Measurements from ENCODE around the gene C1QTNF4. TPM values are rescaled to one million over a fixed set of nuclear protein-coding genes. Genes with fewer than 3 reads are reported as not detected.

C1QTNF4 gene
- total and polyA plus RNA-seq, 2 of the 13 experiments (the other 11 are each of a cell fraction or from before 2014, with no cell fraction given): not detected

- peak; percentile 92 for TF ChIP-seq HOXA3 (CRISPR knock-in tag; IDR thresholded peaks at IDR 0.05)
- TF ChIP-seq ATM (IDR thresholded peaks at IDR 0.05; ENCODE audit: borderline replicate concordance): no peak
- no peak for TF ChIP-seq MAFK (conservative IDR thresholded peaks at IDR 0.05 in 1 of 2, IDR thresholded peaks at IDR 0.05 in 1 of 2; ENCODE audit: low read length in 2 of 2)
- TF ChIP-seq SPEN (CRISPR knock-in tag; IDR thresholded peaks at IDR 0.05; ENCODE audit: low read depth): peak; percentile 73
- TF ChIP-seq SOX5 (CRISPR knock-in tag; IDR thresholded peaks at IDR 0.05; ENCODE audit: borderline replicate concordance): peak; percentile 9; the same call in 1 of the 2 replicates
- 0 out of 2 replicates have a peak, but pooled peaks have one; percentile 47 for TF ChIP-seq ZNF572 (CRISPR knock-in tag; IDR thresholded peaks at IDR 0.05)
- TF ChIP-seq ZNF552 (CRISPR knock-in tag; IDR thresholded peaks at IDR 0.05; ENCODE audit: borderline replicate concordance): no peak
- TF ChIP-seq ZNF333 (CRISPR knock-in tag; IDR thresholded peaks at IDR 0.05; ENCODE audit: borderline replicate concordance): peak; percentile 91; the same call in 1 of the 2 replicates
- no peak for TF ChIP-seq MLXIP (CRISPR knock-in tag; IDR thresholded peaks at IDR 0.05; ENCODE audit: borderline replicate concordance)
- TF ChIP-seq, protein P1, sequence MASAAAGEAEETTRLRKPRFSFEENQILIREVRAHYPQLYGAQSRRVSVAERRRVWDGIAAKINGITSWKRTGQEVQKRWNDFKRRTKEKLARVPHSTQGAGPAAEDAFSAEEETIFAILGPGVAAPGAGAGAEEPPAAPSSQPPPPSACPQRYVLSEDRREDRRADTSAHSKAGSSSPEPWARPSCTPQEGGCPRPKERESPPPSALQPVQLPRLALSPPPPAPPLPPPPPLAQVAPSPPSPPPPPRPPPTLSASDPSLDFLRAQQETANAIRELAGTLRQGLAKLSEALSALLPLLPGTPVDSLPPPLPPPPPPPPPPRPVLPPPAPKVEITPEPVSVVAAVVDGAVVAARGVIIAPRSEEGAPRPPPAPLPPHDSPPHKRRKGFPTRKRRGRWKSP (CRISPR knock-in tag; IDR thresholded peaks at IDR 0.05): no peak; the same call in 1 of the 2 replicates
- TF ChIP-seq MXI1 (IDR thresholded peaks at IDR 0.05; ENCODE audit: borderline replicate concordance, low read depth, low read length): peak; percentile 81; the same call in 1 of the 3 replicates
- TF ChIP-seq, protein P2, sequence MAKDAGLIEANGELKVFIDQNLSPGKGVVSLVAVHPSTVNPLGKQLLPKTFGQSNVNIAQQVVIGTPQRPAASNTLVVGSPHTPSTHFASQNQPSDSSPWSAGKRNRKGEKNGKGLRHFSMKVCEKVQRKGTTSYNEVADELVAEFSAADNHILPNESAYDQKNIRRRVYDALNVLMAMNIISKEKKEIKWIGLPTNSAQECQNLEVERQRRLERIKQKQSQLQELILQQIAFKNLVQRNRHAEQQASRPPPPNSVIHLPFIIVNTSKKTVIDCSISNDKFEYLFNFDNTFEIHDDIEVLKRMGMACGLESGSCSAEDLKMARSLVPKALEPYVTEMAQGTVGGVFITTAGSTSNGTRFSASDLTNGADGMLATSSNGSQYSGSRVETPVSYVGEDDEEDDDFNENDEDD (CRISPR knock-in tag; IDR thresholded peaks at IDR 0.05; ENCODE audit: borderline replicate concordance): peak; percentile 89; the same call in 1 of the 2 replicates
- no peak; the same call in 1 of the 2 replicates for TF ChIP-seq ZNF235 (CRISPR knock-in tag; IDR thresholded peaks at IDR 0.05; ENCODE audit: borderline replicate concordance)
- TF ChIP-seq RELA (CRISPR knock-in tag; IDR thresholded peaks at IDR 0.05): peak; percentile 58; the same call in 1 of the 2 replicates
- peak; percentile 80; the same call in 1 of the 2 replicates for TF ChIP-seq IRF9 (CRISPR knock-in tag; IDR thresholded peaks at IDR 0.05; ENCODE audit: borderline replicate concordance)
- peak; percentile 48; the same call in 1 of the 2 replicates for TF ChIP-seq KLF6 (CRISPR knock-in tag; IDR thresholded peaks at IDR 0.05)
- peak; percentile 67; the same call in 1 of the 2 replicates for TF ChIP-seq AKAP8 (CRISPR knock-in tag; IDR thresholded peaks at IDR 0.05)
- TF ChIP-seq, protein P3, sequence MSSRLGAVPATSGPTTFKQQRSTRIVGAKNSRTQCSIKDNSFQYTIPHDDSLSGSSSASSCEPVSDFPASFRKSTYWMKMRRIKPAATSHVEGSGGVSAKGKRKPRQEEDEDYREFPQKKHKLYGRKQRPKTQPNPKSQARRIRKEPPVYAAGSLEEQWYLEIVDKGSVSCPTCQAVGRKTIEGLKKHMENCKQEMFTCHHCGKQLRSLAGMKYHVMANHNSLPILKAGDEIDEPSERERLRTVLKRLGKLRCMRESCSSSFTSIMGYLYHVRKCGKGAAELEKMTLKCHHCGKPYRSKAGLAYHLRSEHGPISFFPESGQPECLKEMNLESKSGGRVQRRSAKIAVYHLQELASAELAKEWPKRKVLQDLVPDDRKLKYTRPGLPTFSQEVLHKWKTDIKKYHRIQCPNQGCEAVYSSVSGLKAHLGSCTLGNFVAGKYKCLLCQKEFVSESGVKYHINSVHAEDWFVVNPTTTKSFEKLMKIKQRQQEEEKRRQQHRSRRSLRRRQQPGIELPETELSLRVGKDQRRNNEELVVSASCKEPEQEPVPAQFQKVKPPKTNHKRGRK (CRISPR knock-in tag; IDR thresholded peaks at IDR 0.05): no peak
- TF ChIP-seq ZNF670 (CRISPR knock-in tag; IDR thresholded peaks at IDR 0.05; ENCODE audit: borderline replicate concordance): 0 out of 2 replicates have a peak, but pooled peaks have one; percentile 2
- peak; percentile 72 for TF ChIP-seq SNAPC2 (CRISPR knock-in tag; IDR thresholded peaks at IDR 0.05)
- TF ChIP-seq ZNF33B (CRISPR knock-in tag; IDR thresholded peaks at IDR 0.05): peak; percentile 53; the same call in 1 of the 2 replicates
These were observed 48.1 kb upstream of the C1QTNF4 start, which contains the start of gene MTCH2 (continued) for GRCh38 chr11:47642099-47642855.
